Measurements from ENCODE around the gene POLE.

GRCh38 chr12:132658149-132658894 lies 28.8 kb downstream of the POLE start:
- TF ChIP-seq ZBTB33 (IDR thresholded peaks at IDR 0.05) (no peak), ZNF217 (IDR thresholded peaks at IDR 0.05) (no peak), EZH2 (IDR thresholded peaks at IDR 0.05; ENCODE audit: borderline replicate concordance, control insufficient read depth, low read depth, low read length) (no peak)
- TF ChIP-seq, protein P1, sequence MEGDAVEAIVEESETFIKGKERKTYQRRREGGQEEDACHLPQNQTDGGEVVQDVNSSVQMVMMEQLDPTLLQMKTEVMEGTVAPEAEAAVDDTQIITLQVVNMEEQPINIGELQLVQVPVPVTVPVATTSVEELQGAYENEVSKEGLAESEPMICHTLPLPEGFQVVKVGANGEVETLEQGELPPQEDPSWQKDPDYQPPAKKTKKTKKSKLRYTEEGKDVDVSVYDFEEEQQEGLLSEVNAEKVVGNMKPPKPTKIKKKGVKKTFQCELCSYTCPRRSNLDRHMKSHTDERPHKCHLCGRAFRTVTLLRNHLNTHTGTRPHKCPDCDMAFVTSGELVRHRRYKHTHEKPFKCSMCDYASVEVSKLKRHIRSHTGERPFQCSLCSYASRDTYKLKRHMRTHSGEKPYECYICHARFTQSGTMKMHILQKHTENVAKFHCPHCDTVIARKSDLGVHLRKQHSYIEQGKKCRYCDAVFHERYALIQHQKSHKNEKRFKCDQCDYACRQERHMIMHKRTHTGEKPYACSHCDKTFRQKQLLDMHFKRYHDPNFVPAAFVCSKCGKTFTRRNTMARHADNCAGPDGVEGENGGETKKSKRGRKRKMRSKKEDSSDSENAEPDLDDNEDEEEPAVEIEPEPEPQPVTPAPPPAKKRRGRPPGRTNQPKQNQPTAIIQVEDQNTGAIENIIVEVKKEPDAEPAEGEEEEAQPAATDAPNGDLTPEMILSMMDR (IDR thresholded peaks at IDR 0.05 in 2 of 3, conservative IDR thresholded peaks at IDR 0.05 in 1 of 3; ENCODE audit: control insufficient read depth in 2 of 3, extremely low read depth in 1 of 3, insufficient read depth in 1 of 3, low read depth in 3 of 3, low read length in 3 of 3), result no peak

All from GM12878 (cell line).